Measurements from ENCODE around the gene SHOC1.

The SHOC1 gene

DNA sequence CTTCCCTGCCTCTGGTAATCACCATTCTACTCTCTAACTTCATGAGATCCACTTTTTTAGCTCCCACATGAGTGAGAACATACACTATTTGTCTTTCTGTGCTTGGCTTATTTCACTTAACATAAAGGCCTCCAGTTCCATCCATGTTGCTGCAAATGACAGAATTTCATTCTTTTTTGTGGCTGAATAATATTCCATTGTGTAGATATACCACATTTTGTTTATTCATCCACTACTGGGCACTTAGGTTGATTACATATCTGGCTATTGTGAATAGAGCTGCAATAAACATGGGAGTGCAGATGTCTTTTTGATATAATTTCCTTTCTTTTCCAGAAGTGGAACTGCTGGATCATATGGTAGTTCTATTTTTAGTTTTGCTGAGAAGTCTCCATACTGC lies 28.7 kb downstream of the SHOC1 start:
- Histone ChIP-seq H3K4me3 (ENCODE audit: low read depth, low read length) (no peak overlapping the region), H3K27ac (ENCODE audit: low read depth, low read length) (no peak overlapping the region), H2AFZ (ENCODE audit: low read length, unreplicated experiment) (no peak overlapping the region), H3K79me2 (ENCODE audit: control insufficient read depth, insufficient read depth, low read length, unreplicated experiment) (no peaks in the 10 kb centered on the region), H3K27me3 (ENCODE audit: insufficient read depth, low read length) (no peaks in the 10 kb centered on the region), H3K36me3 (ENCODE audit: insufficient read depth, low read length) (no peaks in the 10 kb centered on the region), H3K4me1 (ENCODE audit: control insufficient read depth, insufficient read depth, low read length, unreplicated experiment) (peaks cover 20% of the 10 kb centered on the region)

DNA sequence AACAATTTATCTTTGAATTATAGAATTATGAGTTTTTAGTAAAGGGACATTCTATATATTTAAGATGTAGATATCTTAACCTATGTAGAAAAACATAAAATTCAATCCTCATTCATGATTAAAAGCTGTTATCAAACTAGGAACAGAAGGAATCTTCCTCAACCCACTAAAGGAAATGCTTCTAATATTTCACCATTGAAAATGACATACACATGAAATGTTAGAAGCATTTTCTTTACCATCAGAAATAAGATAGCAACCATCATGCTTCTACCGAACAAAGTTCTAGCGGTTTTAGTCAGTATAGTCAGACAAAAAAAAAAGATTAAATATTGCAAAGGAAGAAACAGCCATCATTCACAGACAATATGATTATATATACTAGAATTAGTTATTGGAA lies 32.2 kb downstream of the SHOC1 start:
- Histone ChIP-seq H3K4me3 (ENCODE audit: low read depth, low read length) (no peak overlapping the region), H2AFZ (ENCODE audit: low read length, unreplicated experiment) (peak overlapping the region; percentile 85)

DNA sequence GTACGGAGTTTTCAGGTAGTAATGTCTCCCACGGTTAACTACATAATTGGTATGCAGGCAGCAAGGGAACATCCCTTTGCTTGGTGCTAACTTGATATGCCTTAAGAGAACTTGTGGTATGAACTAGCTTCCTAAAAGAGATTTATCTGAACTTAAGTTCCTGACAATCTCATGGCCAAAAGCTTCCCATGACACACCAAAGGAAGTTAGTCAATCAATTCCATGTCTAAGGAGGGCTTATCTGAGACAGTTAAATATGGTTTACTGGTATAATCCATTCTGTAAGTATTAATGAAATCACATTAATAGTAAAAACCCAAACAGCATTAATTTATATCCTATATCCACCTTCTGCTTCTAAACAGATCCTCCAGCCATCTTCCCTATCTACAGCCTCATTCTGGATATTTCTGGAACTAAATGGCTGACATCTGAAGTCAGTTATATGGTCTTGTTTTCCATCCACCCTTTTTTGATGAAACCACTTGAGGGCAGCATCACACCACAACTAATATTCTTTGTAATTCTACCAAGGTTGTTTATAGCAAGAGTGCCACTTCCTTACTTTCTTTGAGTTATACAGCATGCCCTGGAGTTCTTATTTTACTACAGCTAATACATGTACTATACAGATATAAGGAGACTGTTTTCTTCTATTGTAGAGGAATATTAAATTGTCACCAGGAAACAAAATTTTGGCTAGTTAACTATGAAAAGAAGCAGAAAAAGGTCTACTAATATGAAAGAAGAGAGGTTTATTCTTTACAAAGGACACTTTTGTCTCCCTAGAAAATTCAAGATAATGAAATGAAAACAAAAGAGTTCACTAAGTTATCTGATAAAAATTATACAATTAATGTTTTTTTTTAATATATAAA lies 34.7 kb downstream of the SHOC1 start:
- Histone ChIP-seq H3K36me3 (ENCODE audit: insufficient read depth, low read length) (peaks cover 2% of the 10 kb centered on the region), H3K27ac (ENCODE audit: low read depth, low read length) (peak overlapping the region; percentile 81), H2AFZ (ENCODE audit: low read length, unreplicated experiment) (peak overlapping the region; percentile 81), H3K4me1 (ENCODE audit: control insufficient read depth, insufficient read depth, low read length, unreplicated experiment) (peaks cover 27% of the 10 kb centered on the region), H3K79me2 (ENCODE audit: control insufficient read depth, insufficient read depth, low read length, unreplicated experiment) (no peaks in the 10 kb centered on the region), H3K4me3 (ENCODE audit: low read depth, low read length) (no peak overlapping the region), H3K27me3 (ENCODE audit: insufficient read depth, low read length) (no peaks in the 10 kb centered on the region)

More for the DNA sequence above, 32.2 kb downstream of the SHOC1 start:
- H3K36me3 ChIP-seq (ENCODE audit: insufficient read depth, low read length) = no peaks in the 10 kb centered on the region
- no peaks in the 10 kb centered on the region for H3K79me2 ChIP-seq (ENCODE audit: control insufficient read depth, insufficient read depth, low read length, unreplicated experiment)
- no peaks in the 10 kb centered on the region for H3K27me3 ChIP-seq (ENCODE audit: insufficient read depth, low read length)
- H3K4me1 ChIP-seq (ENCODE audit: control insufficient read depth, insufficient read depth, low read length, unreplicated experiment) = peaks cover 27% of the 10 kb centered on the region
- peak overlapping the region; percentile 39; the same call in 1 of the 2 replicates for H3K27ac ChIP-seq (ENCODE audit: low read depth, low read length)

DNA sequence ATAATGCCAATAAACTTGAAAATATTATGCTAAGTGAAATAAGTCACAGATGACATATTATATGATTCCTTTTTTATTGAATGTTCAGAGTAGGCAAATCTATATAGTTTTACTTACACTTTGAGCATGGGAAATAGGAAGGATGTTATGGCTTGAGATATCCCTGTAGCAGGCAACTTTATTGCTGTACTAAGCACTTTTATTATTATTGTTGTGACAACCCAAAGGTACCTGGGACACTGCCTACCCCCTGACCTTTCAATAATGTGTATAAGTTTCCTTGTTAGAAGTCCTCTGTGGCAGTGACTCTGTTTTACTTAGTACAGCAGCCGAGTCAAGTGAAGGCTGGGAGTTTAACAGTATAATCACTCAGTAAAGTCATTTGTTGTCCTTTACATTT lies 39.9 kb downstream of the SHOC1 start:
- Histone ChIP-seq H3K27me3 (ENCODE audit: insufficient read depth, low read length) (no peaks in the 10 kb centered on the region), H3K4me3 (ENCODE audit: low read depth, low read length) (no peak overlapping the region), H3K79me2 (ENCODE audit: control insufficient read depth, insufficient read depth, low read length, unreplicated experiment) (no peaks in the 10 kb centered on the region), H3K36me3 (ENCODE audit: insufficient read depth, low read length) (peaks cover 18% of the 10 kb centered on the region), H2AFZ (ENCODE audit: low read length, unreplicated experiment) (no peak overlapping the region), H3K4me1 (ENCODE audit: control insufficient read depth, insufficient read depth, low read length, unreplicated experiment) (peaks cover 12% of the 10 kb centered on the region), H3K27ac (ENCODE audit: low read depth, low read length) (no peak overlapping the region)

DNA sequence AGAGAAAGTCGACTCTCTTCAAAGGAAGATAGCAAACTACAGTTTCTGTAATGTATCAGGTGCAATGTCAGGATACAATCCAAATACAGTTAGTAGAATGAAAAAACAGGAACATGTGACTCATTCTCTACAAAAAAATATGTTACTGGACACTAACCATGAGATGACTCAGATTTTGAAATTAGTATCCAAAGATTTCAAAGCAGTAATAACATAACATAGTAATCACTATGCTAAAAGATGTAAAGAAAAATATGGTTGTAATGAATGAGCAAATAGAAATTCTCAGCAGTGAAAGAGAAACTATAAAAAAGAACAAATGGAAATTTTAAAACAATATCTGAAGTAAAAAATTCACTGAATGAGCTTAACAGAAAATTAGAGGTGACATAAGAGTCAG lies 42.3 kb downstream of the SHOC1 start:
- Histone ChIP-seq H3K27ac (ENCODE audit: low read depth, low read length) (peak overlapping the region; percentile 57), H3K4me3 (ENCODE audit: low read depth, low read length) (no peak overlapping the region), H2AFZ (ENCODE audit: low read length, unreplicated experiment) (no peak overlapping the region), H3K79me2 (ENCODE audit: control insufficient read depth, insufficient read depth, low read length, unreplicated experiment) (no peaks in the 10 kb centered on the region), H3K27me3 (ENCODE audit: insufficient read depth, low read length) (no peaks in the 10 kb centered on the region), H3K36me3 (ENCODE audit: insufficient read depth, low read length) (peaks cover 18% of the 10 kb centered on the region), H3K4me1 (ENCODE audit: control insufficient read depth, insufficient read depth, low read length, unreplicated experiment) (peaks cover 6% of the 10 kb centered on the region)

All from ACC112 (cell line).